Ascending aorta (tissue), 2 donors: ENCODE results near the gene TARS2. TPM values are rescaled to one million over a fixed set of nuclear protein-coding genes. Genes with fewer than 3 reads are reported as not detected.

ENCODE experiments used
- DNase-seq, 2 donors: peaks; one replicate each; pipeline ENCODE4 v3.0.0-alpha.2; 2019; ENCODE audit warnings: low spot score in 2 of 2
- H3K27ac ChIP-seq, 2 donors: fragments of 200-600 bp; sonication (generic); one replicate each; pipeline ENCODE4 v1.5.1; 2016 to 2017; ENCODE audit warnings: mild to moderate bottlenecking in 1 of 2
- H3K27me3 ChIP-seq: fragments of 200-600 bp; sonication (generic); one replicate; pipeline ENCODE4 v1.5.1; 2017
- H3K36me3 ChIP-seq, 2 donors: fragments of 200-600 bp; sonication (generic); one replicate each; pipeline ENCODE4 v1.5.1; 2016
- H3K4me1 ChIP-seq, 2 donors: fragments of 200-600 bp; sonication (generic); one replicate each; pipeline ENCODE4 v1.5.1; 2016 to 2017; ENCODE audit warnings: mild to moderate bottlenecking in 1 of 2
- H3K4me3 ChIP-seq, 2 donors: fragments of 200-600 bp; sonication (generic); one replicate each; pipeline ENCODE4 v1.5.1; 2016 to 2017; ENCODE audit warnings: mild to moderate bottlenecking in 1 of 2
- H3K9me3 ChIP-seq, 2 donors: fragments of 200-600 bp; sonication (generic); one replicate each; pipeline ENCODE4 v1.5.1; 2016
- intact Hi-C: fragments of 100-400 bp; cut with DNase I; formaldehyde crosslinking; loops from one replicate; pipeline ENCODE4 v1.15.1; 2023
- total RNA-seq: library from RNA; depleted of rRNA; stranded (reverse); fragments of >200 nt; gene quantifications from one replicate; pipeline ENCODE4 v1.1.0, GENCODE V29; 2016
- TF ChIP-seq, protein P1 (sequence below), 3 experiments: fragments of 200-600 bp in 2 of 3; fragments of 450-650 bp in 1 of 3; sonication (generic) in 2 of 3; IDR thresholded peaks; one replicate each; pipeline ENCODE4 v1.5.1; 2016 to 2019; ENCODE audit warnings: antibody characterized with exemption in 3 of 3, mild to moderate bottlenecking in 1 of 3, moderate library complexity in 1 of 3

TARS2 gene
- total RNA-seq, 1 donor from 2014 or later, result 10.9 TPM

DNA sequence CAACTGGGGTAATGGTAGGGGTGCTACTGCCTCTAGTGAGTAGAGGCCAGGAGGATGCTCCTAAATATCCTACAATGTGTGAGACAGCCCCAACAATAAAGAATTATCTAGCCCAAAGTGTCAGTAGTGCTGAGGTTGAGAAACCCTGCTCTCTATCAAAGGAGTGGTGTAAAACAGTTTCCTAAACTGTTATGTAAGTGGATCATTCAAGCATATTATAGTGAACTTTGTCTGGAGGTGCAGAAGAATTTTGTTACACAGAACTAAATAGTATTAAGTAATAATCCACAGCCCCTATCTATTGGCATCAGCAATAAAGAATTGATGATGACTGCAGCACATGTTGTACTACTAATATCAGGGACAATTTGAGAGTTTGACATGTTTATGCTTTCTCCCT lies 20.3 kb upstream of the TARS2 start:
- H3K27ac ChIP-seq, result no peak overlapping the region
- TF ChIP-seq, protein P1, sequence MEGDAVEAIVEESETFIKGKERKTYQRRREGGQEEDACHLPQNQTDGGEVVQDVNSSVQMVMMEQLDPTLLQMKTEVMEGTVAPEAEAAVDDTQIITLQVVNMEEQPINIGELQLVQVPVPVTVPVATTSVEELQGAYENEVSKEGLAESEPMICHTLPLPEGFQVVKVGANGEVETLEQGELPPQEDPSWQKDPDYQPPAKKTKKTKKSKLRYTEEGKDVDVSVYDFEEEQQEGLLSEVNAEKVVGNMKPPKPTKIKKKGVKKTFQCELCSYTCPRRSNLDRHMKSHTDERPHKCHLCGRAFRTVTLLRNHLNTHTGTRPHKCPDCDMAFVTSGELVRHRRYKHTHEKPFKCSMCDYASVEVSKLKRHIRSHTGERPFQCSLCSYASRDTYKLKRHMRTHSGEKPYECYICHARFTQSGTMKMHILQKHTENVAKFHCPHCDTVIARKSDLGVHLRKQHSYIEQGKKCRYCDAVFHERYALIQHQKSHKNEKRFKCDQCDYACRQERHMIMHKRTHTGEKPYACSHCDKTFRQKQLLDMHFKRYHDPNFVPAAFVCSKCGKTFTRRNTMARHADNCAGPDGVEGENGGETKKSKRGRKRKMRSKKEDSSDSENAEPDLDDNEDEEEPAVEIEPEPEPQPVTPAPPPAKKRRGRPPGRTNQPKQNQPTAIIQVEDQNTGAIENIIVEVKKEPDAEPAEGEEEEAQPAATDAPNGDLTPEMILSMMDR (IDR thresholded peaks at IDR 0.05), result no peak
- no peaks in the 10 kb centered on the region for H3K27me3 ChIP-seq
- no peak for DNase-seq
- peaks cover 47 to 48% of the 10 kb centered on the region in 2 donors for H3K36me3 ChIP-seq
- no peaks in the 10 kb centered on the region for H3K4me1 ChIP-seq
- H3K9me3 ChIP-seq, result no peaks in the 10 kb centered on the region
- intact Hi-C loops, result loop anchor here (10.0 kb wide), 1 partner anchor 338 kb away; the partner anchor contains the start of gene CTSK
- H3K4me3 ChIP-seq, result no peak overlapping the region

DNA sequence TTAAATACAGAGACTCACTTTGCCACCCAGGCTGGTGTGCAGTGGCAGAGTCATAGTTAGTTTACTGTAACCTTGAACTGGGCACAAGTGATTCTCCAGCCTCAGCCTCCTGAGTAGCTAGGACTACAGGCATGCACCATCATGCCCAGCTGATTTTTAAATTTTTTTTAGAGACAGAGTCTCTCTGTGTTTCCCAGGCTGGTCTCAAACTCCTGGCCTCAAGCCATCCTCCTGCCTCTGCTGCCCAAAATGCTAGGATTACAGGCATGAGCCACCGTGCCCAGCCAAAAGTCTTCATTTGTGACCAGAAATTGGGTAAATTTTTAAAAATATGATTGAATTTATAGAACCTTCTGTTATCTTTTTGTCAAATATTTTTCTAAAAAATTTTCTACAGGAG lies 17.9 kb upstream of the TARS2 start:
- H3K27me3 ChIP-seq, result no peaks in the 10 kb centered on the region
- H3K36me3 ChIP-seq, result peaks cover 52 to 54% of the 10 kb centered on the region in 2 donors
- H3K27ac ChIP-seq, result peak overlapping the region; percentile 8 to 32
- H3K9me3 ChIP-seq, result no peaks in the 10 kb centered on the region
- H3K4me3 ChIP-seq, result no peak overlapping the region
- intact Hi-C loops, result loop anchor here (10.0 kb wide), 1 partner anchor 336 kb away; the partner anchor contains the start of gene CTSK
- TF ChIP-seq, protein P1 (IDR thresholded peaks at IDR 0.05), result no peak
- no peak for DNase-seq
- H3K4me1 ChIP-seq, result no peaks in the 10 kb centered on the region

DNA sequence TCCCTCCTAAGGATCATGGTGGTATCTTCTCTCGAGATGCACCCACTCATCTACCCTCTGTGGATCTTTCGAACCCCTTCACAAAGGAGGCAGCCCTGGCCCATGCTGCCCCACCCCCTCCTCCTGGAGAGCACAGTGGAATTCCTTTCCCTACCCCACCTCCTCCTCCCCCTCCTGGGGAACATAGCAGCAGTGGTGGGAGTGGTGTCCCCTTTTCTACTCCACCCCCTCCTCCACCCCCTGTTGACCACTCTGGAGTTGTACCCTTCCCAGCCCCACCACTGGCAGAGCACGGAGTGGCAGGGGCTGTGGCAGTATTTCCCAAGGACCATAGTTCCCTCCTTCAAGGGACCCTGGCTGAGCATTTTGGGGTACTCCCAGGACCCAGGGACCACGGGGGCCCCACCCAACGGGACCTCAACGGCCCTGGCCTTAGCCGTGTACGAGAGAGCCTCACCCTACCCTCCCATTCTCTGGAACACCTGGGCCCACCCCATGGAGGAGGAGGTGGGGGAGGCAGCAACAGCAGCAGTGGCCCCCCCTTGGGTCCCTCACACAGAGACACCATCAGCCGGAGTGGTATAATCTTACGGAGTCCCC lies 14.5 kb upstream of the TARS2 start:
- peaks cover 31 to 34% of the 10 kb centered on the region in 2 donors for H3K36me3 ChIP-seq
- no peaks in the 10 kb centered on the region for H3K27me3 ChIP-seq
- no peak for DNase-seq
- no peak overlapping the region for H3K4me3 ChIP-seq
- TF ChIP-seq, protein P1 (IDR thresholded peaks at IDR 0.05), result no peak
- intact Hi-C loops, result no loop called here
- H3K4me1 ChIP-seq, result no peaks in the 10 kb centered on the region
- H3K27ac ChIP-seq, result no peak overlapping the region
- H3K9me3 ChIP-seq, result no peaks in the 10 kb centered on the region

- Histone ChIP-seq H3K27ac (no peak overlapping the region), H3K9me3 (no peaks in the 10 kb centered on the region), H3K4me1 (no peaks in the 10 kb centered on the region), H3K36me3 (peaks cover 29 to 30% of the 10 kb centered on the region in 2 donors), H3K27me3 (no peaks in the 10 kb centered on the region), H3K4me3 (no peak overlapping the region)
- intact Hi-C loops, result no loop called here
- no peak for DNase-seq
- TF ChIP-seq, protein P1 (IDR thresholded peaks at IDR 0.05), result no peak
These were observed 13.6 kb upstream of the TARS2 start for GRCh38 chr1:150473659-150474058.

DNA sequence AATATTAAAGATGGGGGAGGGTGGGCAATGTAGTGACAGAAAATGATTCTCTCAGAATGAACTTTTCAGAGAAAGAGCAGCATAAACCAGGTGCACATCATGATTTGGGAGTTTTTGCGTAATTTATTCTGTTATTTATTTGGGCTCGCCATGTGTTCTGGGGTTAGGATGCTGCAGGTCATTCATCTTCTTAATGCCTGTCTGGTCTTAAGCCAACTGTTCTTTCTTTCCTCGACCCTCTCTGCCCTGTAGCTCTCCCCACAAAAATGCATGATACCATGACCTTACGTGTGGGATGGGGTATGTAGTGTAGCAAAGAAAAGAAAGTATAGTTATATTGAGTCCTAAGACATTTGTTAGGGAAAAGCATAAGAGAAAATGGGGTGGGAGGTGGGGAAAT lies 12.3 kb upstream of the TARS2 start:
- no peak overlapping the region for H3K27ac ChIP-seq
- DNase-seq, result no peak
- TF ChIP-seq, protein P1 (IDR thresholded peaks at IDR 0.05), result no peak
- intact Hi-C loops, result no loop called here
- no peaks in the 10 kb centered on the region for H3K9me3 ChIP-seq
- no peaks in the 10 kb centered on the region for H3K4me1 ChIP-seq
- H3K4me3 ChIP-seq, result no peak overlapping the region
- H3K27me3 ChIP-seq, result no peaks in the 10 kb centered on the region
- peaks cover 29 to 30% of the 10 kb centered on the region in 2 donors for H3K36me3 ChIP-seq
